Erythroblast (primary cell): Measurements from ENCODE around the gene DCUN1D3.

Experiments
- GATA1 ChIP-seq: IDR thresholded peaks from 2 replicates; pipeline ENCODE4 v1.6.1; 2011; ENCODE audit warnings: low read depth, mild to moderate bottlenecking, control low read depth, low read length, moderate library complexity
- POLR2A ChIP-seq: IDR thresholded peaks from 2 replicates; pipeline ENCODE4 v1.6.1; 2011; ENCODE audit warnings: mild to moderate bottlenecking, low read length

DNA sequence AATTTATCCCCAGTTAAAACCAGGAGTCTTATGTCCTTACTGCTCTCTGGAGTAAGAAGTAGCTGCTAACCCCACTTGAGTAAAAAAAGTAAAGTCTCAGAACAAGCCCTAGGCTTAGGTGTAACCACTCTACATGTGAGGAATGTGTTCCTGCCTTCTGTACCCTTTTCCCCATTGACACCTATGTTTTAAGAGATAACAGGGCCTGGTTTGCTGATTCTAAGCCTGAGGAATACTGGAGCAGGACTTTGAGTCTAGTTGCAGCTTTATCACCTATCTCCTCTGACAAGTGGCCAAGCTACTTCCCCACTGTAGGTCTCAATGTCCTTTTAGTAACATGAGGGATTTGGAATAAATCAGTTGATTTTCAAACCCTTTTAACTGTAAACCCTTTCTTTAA lies 53.6 kb downstream of the DCUN1D3 start:
- TF ChIP-seq POLR2A (no peak), GATA1 (no peak)
